HK-2 (cell line): Measurements from ENCODE around the gene CDCA4.

Source experiments
- DNase-seq: peaks from one replicate; pipeline ENCODE4 v3.0.0-alpha.2; 2018; ENCODE audit not compliant: unreplicated experiment

The CDCA4 gene

GRCh38 chr14:104975481-104976197, 45.2 kb downstream of the CDCA4 start:
- no peak for DNase-seq

GRCh38 chr14:104974665-104975390, 46.1 kb downstream of the CDCA4 start:
- no peak for DNase-seq

GRCh38 chr14:104974146-104974541, 46.7 kb downstream of the CDCA4 start:
- DNase-seq, result no peak

GRCh38 chr14:104973385-104974145, 47.3 kb downstream of the CDCA4 start:
- peak; percentile 85 for DNase-seq

- DNase-seq, result peak; percentile 97
Measured at GRCh38 chr14:104973135-104973384, 47.8 kb downstream of the CDCA4 start.

GRCh38 chr14:104972301-104973134, 48.4 kb downstream of the CDCA4 start:
- DNase-seq, result peak; percentile 84

- no peak for DNase-seq
Measured at GRCh38 chr14:104971447-104972240, 49.2 kb downstream of the CDCA4 start.

- DNase-seq, result peak; percentile 83
Measured at GRCh38 chr14:104970231-104971068, 50.4 kb downstream of the CDCA4 start.

GRCh38 chr14:104969741-104970230, 51.1 kb downstream of the CDCA4 start:
- no peak for DNase-seq

- peak; percentile 73 for DNase-seq
Measured at GRCh38 chr14:104968541-104969401, 52.1 kb downstream of the CDCA4 start.

GRCh38 chr14:104968153-104968527, 52.7 kb downstream of the CDCA4 start:
- DNase-seq, result no peak

- peak; percentile 85 for DNase-seq
Measured at GRCh38 chr14:104967386-104968152, 53.3 kb downstream of the CDCA4 start.

- DNase-seq, result no peak
Measured at GRCh38 chr14:104966981-104967385, 53.9 kb downstream of the CDCA4 start.

- DNase-seq, result no peak
Measured at GRCh38 chr14:104966261-104966865, 54.5 kb downstream of the CDCA4 start.

GRCh38 chr14:104965561-104966231, 55.2 kb downstream of the CDCA4 start:
- no peak for DNase-seq

GRCh38 chr14:104964546-104964945, 56.3 kb downstream of the CDCA4 start:
- no peak for DNase-seq
